HepG2 (cell line): ENCODE data around the gene MRPL18. TPM values are rescaled to one million over a fixed set of nuclear protein-coding genes. Genes with fewer than 3 reads are reported as not detected.

Source experiments
- EEA1 ChIP-seq: sonication (generic); formaldehyde crosslinking; IDR thresholded peaks from 2 replicates; pipeline ENCODE4 v1.5.1; 2020; ENCODE audit warnings: mild to moderate bottlenecking, missing genetic modification reagents, borderline replicate concordance
- GABPA ChIP-seq, 2 experiments: IDR thresholded peaks; 2 replicates each; pipeline ENCODE4 v1.6.1; 2011 to 2016; ENCODE audit warnings: low read depth in 2 of 2, low read length in 1 of 2, missing biosample characterization in 1 of 2, missing genetic modification characterization in 1 of 2
- HHEX ChIP-seq: IDR thresholded peaks from 2 replicates; pipeline ENCODE4 v1.6.1; 2016; ENCODE audit warnings: control low read depth
- HIC2 ChIP-seq: sonication (generic); formaldehyde crosslinking; IDR thresholded peaks from 2 replicates; pipeline ENCODE4 v1.9.0; 2022; ENCODE audit warnings: low read depth, missing genetic modification reagents
- IRF1 ChIP-seq: sonication (generic); formaldehyde crosslinking; IDR thresholded peaks from 2 replicates; pipeline ENCODE4 v1.4.0; 2020; ENCODE audit warnings: low read depth, mild to moderate bottlenecking, missing genetic modification reagents
- JUN ChIP-seq: sonication (generic); formaldehyde crosslinking; IDR thresholded peaks from 2 replicates; pipeline ENCODE4 v1.4.0; 2020; ENCODE audit warnings: mild to moderate bottlenecking, missing genetic modification reagents
- MIER2 ChIP-seq: IDR thresholded peaks from 2 replicates; pipeline ENCODE4 v1.6.1; 2016; ENCODE audit warnings: missing biosample characterization, missing genetic modification reagents
- PITX1 ChIP-seq: sonication (generic); formaldehyde crosslinking; IDR thresholded peaks from 2 replicates; pipeline ENCODE4 v1.5.1; 2020; ENCODE audit warnings: mild to moderate bottlenecking, missing genetic modification reagents
- PRDM4 ChIP-seq: sonication (generic); formaldehyde crosslinking; IDR thresholded peaks from 2 replicates; pipeline ENCODE4 v1.9.0; 2021; ENCODE audit warnings: missing genetic modification reagents, borderline replicate concordance
- TBL1XR1 ChIP-seq: fragments of 150-350 bp; IDR thresholded peaks from 2 replicates; pipeline ENCODE4 v1.6.1; 2014; ENCODE audit warnings: borderline replicate concordance, low read length; ENCODE audit not compliant: partially characterized antibody
- ZBTB38 ChIP-seq: sonication (generic); formaldehyde crosslinking; IDR thresholded peaks from 2 replicates; pipeline ENCODE4 v1.5.1; 2020; ENCODE audit warnings: mild to moderate bottlenecking, missing genetic modification reagents
- ZNF3 ChIP-seq: IDR thresholded peaks from 2 replicates; pipeline ENCODE4 v1.7.0; 2017; ENCODE audit warnings: inconsistent platforms
- ZNF496 ChIP-seq: sonication (generic); formaldehyde crosslinking; IDR thresholded peaks from 2 replicates; pipeline ENCODE4 v1.8.1; 2023; ENCODE audit warnings: mild to moderate bottlenecking, moderate library complexity, missing genetic modification reagents; ENCODE audit not compliant: insufficient replicate concordance
- ZNF605 ChIP-seq: sonication (generic); formaldehyde crosslinking; IDR thresholded peaks from 2 replicates; pipeline ENCODE4 v1.8.0; 2022; ENCODE audit warnings: mild to moderate bottlenecking, missing genetic modification reagents
- ZNF709 ChIP-seq: sonication (generic); formaldehyde crosslinking; IDR thresholded peaks from 2 replicates; pipeline ENCODE4 v1.5.0; 2020; ENCODE audit warnings: mild to moderate bottlenecking, missing genetic modification reagents
- ZNF713 ChIP-seq: sonication (generic); formaldehyde crosslinking; IDR thresholded peaks from 2 replicates; pipeline ENCODE4 v1.4.0; 2020; ENCODE audit warnings: mild to moderate bottlenecking, missing genetic modification reagents
- polyA plus RNA-seq, 8 experiments: library from polyadenylated mRNA; depleted of rRNA in 3 of 8; stranded (reverse) in 7 of 8; unstranded in 1 of 8; fragments of >200 nt; fragmentation: Illumina TruSeq in 4 of 8; extraction: Trizol in 4 of 8; gene quantifications; 2 replicates each; pipeline versions ENCODE4 v1.2.1 to v1.2.3, GENCODE V29; 2011 to 2016; ENCODE audit warnings: low read depth in 4 of 8, missing spikeins in 1 of 8, mixed read lengths in 1 of 8; ENCODE audit not compliant: insufficient read depth in 1 of 8
- total RNA-seq, 5 experiments: library from RNA; depleted of rRNA; stranded (reverse); fragments of >200 nt; fragmentation: Illumina TruSeq; extraction: Trizol; gene quantifications; 2 replicates each; pipeline ENCODE4 v1.2.3, GENCODE V29; 2016; ENCODE audit warnings: low read depth in 1 of 5
- TF ChIP-seq, protein P1 (sequence below): sonication (generic); formaldehyde crosslinking; IDR thresholded peaks from 2 replicates; pipeline ENCODE4 v1.8.0; 2022; ENCODE audit warnings: mild to moderate bottlenecking, missing genetic modification reagents; ENCODE audit not compliant: insufficient replicate concordance
- TF ChIP-seq, protein P2 (sequence below): sonication (generic); formaldehyde crosslinking; IDR thresholded peaks from 2 replicates; pipeline ENCODE4 v1.5.0; 2020; ENCODE audit warnings: missing genetic modification reagents, mild to moderate bottlenecking, borderline replicate concordance
- TF ChIP-seq, protein P3 (sequence below): sonication (generic); formaldehyde crosslinking; conservative IDR thresholded peaks from 2 replicates; pipeline ENCODE4 v1.8.0; 2022; ENCODE audit warnings: mild to moderate bottlenecking, moderate library complexity, missing genetic modification reagents

MRPL18 gene
- total and polyA plus RNA-seq, 2 of the 13 experiments (the other 11 are each of a cell fraction or from before 2014, with no cell fraction given) = 85.6 to 176 TPM

DNA sequence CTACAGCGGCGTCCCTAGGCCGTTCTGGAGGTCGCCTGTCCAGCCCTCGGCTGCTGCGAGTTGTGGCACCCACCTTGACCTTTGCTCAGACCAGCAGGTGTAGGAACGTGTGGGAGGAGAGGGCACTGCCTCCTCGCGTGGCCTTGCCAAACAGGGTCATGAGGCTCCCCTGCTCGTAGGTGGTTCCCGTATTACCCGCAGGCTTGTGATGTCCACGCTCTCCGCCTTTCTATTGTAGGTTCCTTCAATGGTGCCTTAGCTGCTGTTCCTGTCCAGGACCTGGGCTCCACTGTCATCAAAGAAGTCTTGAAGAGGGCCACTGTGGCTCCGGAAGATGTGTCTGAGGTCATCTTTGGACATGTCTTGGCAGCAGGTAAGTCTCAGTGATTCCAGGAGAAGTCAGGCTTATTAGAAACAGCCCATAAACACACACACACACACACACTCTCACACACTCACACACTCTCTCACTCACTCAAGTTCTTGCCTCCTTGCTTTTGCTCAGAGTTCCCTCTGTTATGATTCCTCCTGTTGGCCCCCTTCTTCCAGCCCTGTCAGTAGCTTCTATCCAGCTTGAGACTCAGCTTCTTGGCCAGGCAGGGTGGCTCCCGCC is 27.5 kb upstream of the MRPL18 start (continued):
- no peak for TF ChIP-seq ZNF496 (CRISPR knock-in tag)
- TF ChIP-seq PITX1 (CRISPR knock-in tag) = peak; percentile 55; the same call in 1 of the 2 replicates
- peak; percentile 49; the same call in 1 of the 2 replicates for TF ChIP-seq EEA1
- peak; percentile 62 for TF ChIP-seq TBL1XR1
- TF ChIP-seq ZNF709 (CRISPR knock-in tag) = peak; percentile 72; the same call in 1 of the 2 replicates
- peak; percentile 90 for TF ChIP-seq HIC2 (CRISPR knock-in tag)
- no peak for TF ChIP-seq GABPA (IDR thresholded peaks at IDR 0.05; ENCODE audit: low read depth, low read length)
- TF ChIP-seq GABPA (CRISPR knock-in tag; IDR thresholded peaks at IDR 0.05; ENCODE audit: low read depth) = peak; percentile 8; the same call in 1 of the 2 replicates
- TF ChIP-seq PRDM4 (CRISPR knock-in tag) = no peak
- TF ChIP-seq, protein P1, sequence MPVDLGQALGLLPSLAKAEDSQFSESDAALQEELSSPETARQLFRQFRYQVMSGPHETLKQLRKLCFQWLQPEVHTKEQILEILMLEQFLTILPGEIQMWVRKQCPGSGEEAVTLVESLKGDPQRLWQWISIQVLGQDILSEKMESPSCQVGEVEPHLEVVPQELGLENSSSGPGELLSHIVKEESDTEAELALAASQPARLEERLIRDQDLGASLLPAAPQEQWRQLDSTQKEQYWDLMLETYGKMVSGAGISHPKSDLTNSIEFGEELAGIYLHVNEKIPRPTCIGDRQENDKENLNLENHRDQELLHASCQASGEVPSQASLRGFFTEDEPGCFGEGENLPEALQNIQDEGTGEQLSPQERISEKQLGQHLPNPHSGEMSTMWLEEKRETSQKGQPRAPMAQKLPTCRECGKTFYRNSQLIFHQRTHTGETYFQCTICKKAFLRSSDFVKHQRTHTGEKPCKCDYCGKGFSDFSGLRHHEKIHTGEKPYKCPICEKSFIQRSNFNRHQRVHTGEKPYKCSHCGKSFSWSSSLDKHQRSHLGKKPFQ (CRISPR knock-in tag) = peak; percentile 40
- TF ChIP-seq ZBTB38 (CRISPR knock-in tag) = peak; percentile 62
- TF ChIP-seq, protein P2, sequence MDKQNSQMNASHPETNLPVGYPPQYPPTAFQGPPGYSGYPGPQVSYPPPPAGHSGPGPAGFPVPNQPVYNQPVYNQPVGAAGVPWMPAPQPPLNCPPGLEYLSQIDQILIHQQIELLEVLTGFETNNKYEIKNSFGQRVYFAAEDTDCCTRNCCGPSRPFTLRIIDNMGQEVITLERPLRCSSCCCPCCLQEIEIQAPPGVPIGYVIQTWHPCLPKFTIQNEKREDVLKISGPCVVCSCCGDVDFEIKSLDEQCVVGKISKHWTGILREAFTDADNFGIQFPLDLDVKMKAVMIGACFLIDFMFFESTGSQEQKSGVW = no peak; the same call in 1 of the 2 replicates
- no peak for TF ChIP-seq ZNF605 (CRISPR knock-in tag)
- TF ChIP-seq HHEX (CRISPR knock-in tag) = no peak; the same call in 1 of the 2 replicates
- TF ChIP-seq IRF1 = no peak
- no peak; the same call in 1 of the 2 replicates for TF ChIP-seq JUN
- peak; percentile 55; the same call in 1 of the 2 replicates for TF ChIP-seq MIER2
- no peak for TF ChIP-seq ZNF3 (CRISPR knock-in tag)
- TF ChIP-seq ZNF713 (CRISPR knock-in tag) = no peak
- TF ChIP-seq, protein P3, sequence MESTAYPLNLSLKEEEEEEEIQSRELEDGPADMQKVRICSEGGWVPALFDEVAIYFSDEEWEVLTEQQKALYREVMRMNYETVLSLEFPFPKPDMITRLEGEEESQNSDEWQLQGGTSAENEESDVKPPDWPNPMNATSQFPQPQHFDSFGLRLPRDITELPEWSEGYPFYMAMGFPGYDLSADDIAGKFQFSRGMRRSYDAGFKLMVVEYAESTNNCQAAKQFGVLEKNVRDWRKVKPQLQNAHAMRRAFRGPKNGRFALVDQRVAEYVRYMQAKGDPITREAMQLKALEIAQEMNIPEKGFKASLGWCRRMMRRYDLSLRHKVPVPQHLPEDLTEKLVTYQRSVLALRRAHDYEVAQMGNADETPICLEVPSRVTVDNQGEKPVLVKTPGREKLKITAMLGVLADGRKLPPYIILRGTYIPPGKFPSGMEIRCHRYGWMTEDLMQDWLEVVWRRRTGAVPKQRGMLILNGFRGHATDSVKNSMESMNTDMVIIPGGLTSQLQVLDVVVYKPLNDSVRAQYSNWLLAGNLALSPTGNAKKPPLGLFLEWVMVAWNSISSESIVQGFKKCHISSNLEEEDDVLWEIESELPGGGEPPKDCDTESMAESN (CRISPR knock-in tag) = 0 out of 2 replicates have a peak, but pooled peaks have one; percentile 39
